Naive thymus-derived CD4-positive, alpha-beta T cell (primary cell): ENCODE results near the gene CAMTA1. TPM values are rescaled to one million over a fixed set of nuclear protein-coding genes. Genes with fewer than 3 reads are reported as not detected.
"Not testable (repeated sequence)": the region's sequence is repeated elsewhere in the genome, so short reads cannot be mapped to it uniquely, and the experiment has no call there.

ENCODE experiments used
- ATAC-seq: fragments of 150-1000 bp; cut with Tn5 transposase; 2 replicates; pipeline ENCODE4 v1.10.0; 2021; ENCODE audit warnings: mild to moderate bottlenecking, moderate library complexity
- CTCF ChIA-PET: fragments of 350-600 bp; sonication (Branson Sonifier 250); formaldehyde crosslinking; loops from one replicate; lab custom pipeline; 2021; ENCODE audit warnings: antibody characterized with exemption; lab: Charles Lee
- POLR2A ChIA-PET: fragments of 350-600 bp; sonication (Branson Sonifier 250); formaldehyde crosslinking; loops from one replicate; lab custom pipeline; 2021; ENCODE audit warnings: antibody characterized with exemption, inconsistent platforms; lab: Charles Lee
- DNase-seq, 9 donors: peaks; one replicate each; pipeline versions ENCODE4 v3.0.0 to v3.0.0-alpha.2; 2020 to 2022; ENCODE audit warnings: mixed read lengths in 1 of 9
- H3K27ac ChIP-seq: one replicate; pipeline ENCODE4 v1.7.0; 2013; ENCODE audit warnings: mild to moderate bottlenecking, low read depth, low read length, moderate library complexity
- H3K27me3 ChIP-seq, 2 donors: one replicate each; pipeline ENCODE4 v1.7.0; 2013; ENCODE audit warnings: low read length in 2 of 2, mild to moderate bottlenecking in 2 of 2, moderate library complexity in 2 of 2; ENCODE audit not compliant: control insufficient read depth in 2 of 2, insufficient read depth in 2 of 2
- H3K36me3 ChIP-seq, 3 experiments: 1 replicate in 2 of 3; 2 replicates in 1 of 3; pipeline ENCODE4 v1.7.0; 2013; ENCODE audit warnings: low read length in 3 of 3, mild to moderate bottlenecking in 3 of 3, moderate library complexity in 1 of 3; ENCODE audit not compliant: insufficient read depth in 3 of 3, control insufficient read depth in 2 of 3
- H3K4me1 ChIP-seq, 2 donors: one replicate each; pipeline ENCODE4 v1.7.0; 2013; ENCODE audit warnings: low read length in 2 of 2, mild to moderate bottlenecking in 2 of 2, moderate library complexity in 1 of 2; ENCODE audit not compliant: control insufficient read depth in 2 of 2, insufficient read depth in 2 of 2
- H3K4me3 ChIP-seq: 2 replicates; pipeline ENCODE4 v1.7.0; 2013; ENCODE audit warnings: mild to moderate bottlenecking, low read length
- H3K9me3 ChIP-seq, 3 experiments: 1 replicate in 2 of 3; 2 replicates in 1 of 3; pipeline ENCODE4 v1.7.0; 2013; ENCODE audit warnings: low read length in 3 of 3; ENCODE audit not compliant: control insufficient read depth in 2 of 3
- H3K27ac Mint-ChIP-seq, 9 donors: one replicate each; pipeline ENCODE4 v1.8.0; 2020 to 2022; ENCODE audit warnings: mixed read lengths in 9 of 9, mild to moderate bottlenecking in 8 of 9, moderate library complexity in 5 of 9, inconsistent platforms in 2 of 9
- H3K27me3 Mint-ChIP-seq, 5 donors: one replicate each; pipeline ENCODE4 v1.8.0; 2021 to 2022; ENCODE audit warnings: mixed read lengths in 5 of 5, mild to moderate bottlenecking in 1 of 5
- H3K36me3 Mint-ChIP-seq, 5 donors: one replicate each; pipeline ENCODE4 v1.8.0; 2020 to 2022; ENCODE audit warnings: mixed read lengths in 5 of 5, mild to moderate bottlenecking in 3 of 5, inconsistent platforms in 1 of 5
- H3K4me1 Mint-ChIP-seq, 7 donors: one replicate each; pipeline ENCODE4 v1.8.0; 2020 to 2022; ENCODE audit warnings: mixed read lengths in 7 of 7, mild to moderate bottlenecking in 3 of 7, inconsistent platforms in 1 of 7
- H3K4me3 Mint-ChIP-seq, 10 donors: one replicate each; pipeline ENCODE4 v1.8.0; 2020 to 2022; ENCODE audit warnings: mild to moderate bottlenecking in 10 of 10, mixed read lengths in 10 of 10, moderate library complexity in 6 of 10, inconsistent platforms in 2 of 10
- H3K9me3 Mint-ChIP-seq, 11 donors: one replicate each; pipeline ENCODE4 v1.8.0; 2020 to 2022; ENCODE audit warnings: mixed read lengths in 11 of 11, mild to moderate bottlenecking in 4 of 11, inconsistent platforms in 1 of 11, moderate library complexity in 1 of 11
- intact Hi-C, 2 donors: fragments of 100-400 bp; cut with micrococcal nuclease; formaldehyde crosslinking; loops; one replicate each; pipeline ENCODE4 v1.15.1; 2023
- polyA plus RNA-seq, 2 donors: library from polyadenylated mRNA; unstranded; fragments of 300-500 nt; fragmentation: Illumina TruSeq; gene quantifications; one replicate each; pipeline ENCODE4 v1.2.3, GENCODE V29; 2021
- total RNA-seq, 6 experiments: library from RNA in 5 of 6; stranded (reverse) in 5 of 6; gene quantifications; 1 replicate in 5 of 6; 2 replicates in 1 of 6; pipeline ENCODE4 v1.2.3 and lab custom pipeline; 2021 to 2026

Gene CAMTA1
- total and polyA plus RNA-seq, 7 experiments from 2014 or later, result 38.1 to 68.6 (median 42.6) TPM

GRCh38 chr1:7690076-7690475 lies 904.8 kb downstream of the CAMTA1 start:
- H3K9me3 ChIP-seq, result peaks cover 0 to 3% (median 0%) of the 10 kb centered on the region in 3 experiments
- no peaks in the 10 kb centered on the region for H3K36me3 ChIP-seq
- H3K4me3 Mint-ChIP-seq, result no peak overlapping the region
- H3K36me3 Mint-ChIP-seq, result peaks cover 0 to 9% (median 5%) of the 10 kb centered on the region in 5 donors
- H3K4me1 Mint-ChIP-seq, result peaks cover 0 to 3% (median 0%) of the 10 kb centered on the region in 7 donors
- CTCF ChIA-PET, result no interaction called here
- no peak overlapping the region for H3K4me3 ChIP-seq
- H3K9me3 Mint-ChIP-seq, result peaks cover 0 to 31% (median 13%) of the 10 kb centered on the region in 11 donors
- intact Hi-C loops, result no loop called here
- POLR2A ChIA-PET, result no interaction called here
- ATAC-seq, result no peak
- peaks cover 0 to 27% (median 0%) of the 10 kb centered on the region in 5 donors for H3K27me3 Mint-ChIP-seq
- H3K27ac ChIP-seq, result no peak overlapping the region
- H3K27me3 ChIP-seq, result no peaks in the 10 kb centered on the region
- H3K4me1 ChIP-seq, result no peaks in the 10 kb centered on the region
- H3K27ac Mint-ChIP-seq, result no peak overlapping the region
- DNase-seq, result no peak

- Mint-ChIP-seq H3K9me3 (peaks cover 0 to 31% (median 13%) of the 10 kb centered on the region in 11 donors), H3K36me3 (peaks cover 0 to 9% (median 5%) of the 10 kb centered on the region in 5 donors), H3K4me3 (no peak overlapping the region), H3K4me1 (peaks cover 0 to 3% (median 0%) of the 10 kb centered on the region in 7 donors), H3K27me3 (peaks cover 0 to 27% (median 0%) of the 10 kb centered on the region in 5 donors), H3K27ac (no peak overlapping the region)
- no peak overlapping the region for H3K27ac ChIP-seq
- no peaks in the 10 kb centered on the region for H3K27me3 ChIP-seq
- no peaks in the 10 kb centered on the region for H3K4me1 ChIP-seq
- ATAC-seq (no peak), DNase-seq (no peak)
- CTCF ChIA-PET, result no interaction called here
- H3K9me3 ChIP-seq, result peaks cover 0 to 3% (median 0%) of the 10 kb centered on the region in 3 experiments
- intact Hi-C loops, result no loop called here
- no peak overlapping the region for H3K4me3 ChIP-seq
- POLR2A ChIA-PET, result no interaction called here
- no peaks in the 10 kb centered on the region for H3K36me3 ChIP-seq
Observed at GRCh38 chr1:7690496-7691182, 905.4 kb downstream of the CAMTA1 start.

GRCh38 chr1:7691576-7691975 lies 906.3 kb downstream of the CAMTA1 start:
- Mint-ChIP-seq H3K27me3 (peaks cover 0 to 27% (median 0%) of the 10 kb centered on the region in 5 donors), H3K36me3 (peaks cover 0 to 9% (median 5%) of the 10 kb centered on the region in 5 donors), H3K4me3 (no peak overlapping the region), H3K27ac (no peak overlapping the region), H3K9me3 (peaks cover 0 to 31% (median 13%) of the 10 kb centered on the region in 11 donors), H3K4me1 (peaks cover 0 to 3% (median 0%) of the 10 kb centered on the region in 7 donors)
- intact Hi-C loops, result no loop called here
- no peaks in the 10 kb centered on the region for H3K4me1 ChIP-seq
- H3K27ac ChIP-seq, result no peak overlapping the region
- DNase-seq, result no peak
- H3K36me3 ChIP-seq, result no peaks in the 10 kb centered on the region
- no peak for ATAC-seq
- CTCF ChIA-PET, result interaction anchor here (1.3 kb wide), 1 partner anchor 36 kb away, joined by 3 read pairs; no protein-coding TSS in a partner anchor
- H3K27me3 ChIP-seq, result no peaks in the 10 kb centered on the region
- POLR2A ChIA-PET, result no interaction called here
- no peak overlapping the region for H3K4me3 ChIP-seq
- H3K9me3 ChIP-seq, result peaks cover 0 to 3% (median 0%) of the 10 kb centered on the region in 3 experiments

GRCh38 chr1:7692005-7692404 lies 906.8 kb downstream of the CAMTA1 start:
- no peak overlapping the region for H3K27ac ChIP-seq
- peaks cover 0 to 3% (median 0%) of the 10 kb centered on the region in 3 experiments for H3K9me3 ChIP-seq
- CTCF ChIA-PET, result interaction anchor here (1.3 kb wide), 1 partner anchor 36 kb away, joined by 3 read pairs; no protein-coding TSS in a partner anchor
- H3K4me3 Mint-ChIP-seq, result no peak overlapping the region
- no peak overlapping the region for H3K4me3 ChIP-seq
- intact Hi-C loops, result no loop called here
- DNase-seq (no peak), ATAC-seq (no peak)
- H3K36me3 Mint-ChIP-seq, result peaks cover 0 to 9% (median 5%) of the 10 kb centered on the region in 5 donors
- H3K4me1 Mint-ChIP-seq, result peaks cover 0 to 3% (median 0%) of the 10 kb centered on the region in 7 donors
- no peaks in the 10 kb centered on the region for H3K27me3 ChIP-seq
- no peaks in the 10 kb centered on the region for H3K4me1 ChIP-seq
- peaks cover 0 to 31% (median 13%) of the 10 kb centered on the region in 11 donors for H3K9me3 Mint-ChIP-seq
- no peak overlapping the region for H3K27ac Mint-ChIP-seq
- peaks cover 0 to 26% (median 0%) of the 10 kb centered on the region in 5 donors for H3K27me3 Mint-ChIP-seq
- POLR2A ChIA-PET, result no interaction called here
- H3K36me3 ChIP-seq, result no peaks in the 10 kb centered on the region

- H3K4me3 ChIP-seq, intact Hi-C loops, H3K27ac ChIP-seq, H3K4me3 Mint-ChIP-seq, H3K27me3 ChIP-seq, H3K4me1 ChIP-seq, ATAC-seq, H3K9me3 ChIP-seq, H3K4me1 Mint-ChIP-seq, POLR2A ChIA-PET, H3K36me3 ChIP-seq, CTCF ChIA-PET, DNase-seq, H3K27ac Mint-ChIP-seq, H3K36me3 Mint-ChIP-seq: not testable (repeated sequence)
- Mint-ChIP-seq H3K27me3 (peaks cover 0 to 23% (median 0%) of the 10 kb centered on the region in 5 donors), H3K9me3 (peaks cover 0 to 31% (median 13%) of the 10 kb centered on the region in 11 donors)
Observed at GRCh38 chr1:7693037-7693436, 907.8 kb downstream of the CAMTA1 start.

- no peak overlapping the region for H3K27ac Mint-ChIP-seq
- no peak overlapping the region for H3K4me3 Mint-ChIP-seq
- Histone ChIP-seq H3K4me3 (no peak overlapping the region), H3K27ac (no peak overlapping the region), H3K4me1 (no peaks in the 10 kb centered on the region), H3K9me3 (peaks cover 0 to 3% (median 0%) of the 10 kb centered on the region in 3 experiments), H3K36me3 (no peaks in the 10 kb centered on the region), H3K27me3 (no peaks in the 10 kb centered on the region)
- ChIA-PET POLR2A (no interaction called here), CTCF (no interaction called here)
- no peak for ATAC-seq
- peaks cover 0 to 31% (median 13%) of the 10 kb centered on the region in 11 donors for H3K9me3 Mint-ChIP-seq
- intact Hi-C loops, result no loop called here
- no peak for DNase-seq
- peaks cover 0 to 23% (median under 1%) of the 10 kb centered on the region in 5 donors for H3K27me3 Mint-ChIP-seq
- peaks cover 0 to 9% (median 5%) of the 10 kb centered on the region in 5 donors for H3K36me3 Mint-ChIP-seq
- H3K4me1 Mint-ChIP-seq, result peaks cover 0 to 3% (median 0%) of the 10 kb centered on the region in 7 donors
Observed at GRCh38 chr1:7693662-7694061, 908.4 kb downstream of the CAMTA1 start.
